Bronchial epithelial cell (primary cell): ENCODE measurements around the gene CFAP70. TPM values are rescaled to one million over a fixed set of nuclear protein-coding genes. Genes with fewer than 3 reads are reported as not detected.

Experiments used
- DNase-seq: peaks from one replicate; pipeline ENCODE4 v3.0.0-alpha.2; 2010; ENCODE audit warnings: low read depth
- FAIRE-seq: peaks from 2 replicates; lab custom pipeline; 2011; peaks lifted over from hg19 to GRCh38; lab: Jason Lieb, UNC
- H3K27me3 ChIP-seq: 2 replicates; pipeline ENCODE4 v1.5.1; 2011; ENCODE audit warnings: low read length; ENCODE audit not compliant: control insufficient read depth, insufficient read depth
- H3K36me3 ChIP-seq: 2 replicates; pipeline ENCODE4 v1.5.1; 2011; ENCODE audit warnings: low read length; ENCODE audit not compliant: control insufficient read depth, insufficient read depth
- H3K4me3 ChIP-seq: 2 replicates; pipeline ENCODE4 v1.5.1; 2011; ENCODE audit warnings: mild to moderate bottlenecking, low read depth, low read length, control low read depth
- CTCF ChIP-seq: IDR thresholded peaks from 2 replicates; pipeline ENCODE4 v1.5.1; 2011; ENCODE audit warnings: mild to moderate bottlenecking, moderate library complexity, low read length, control low read depth, inconsistent platforms; ENCODE audit not compliant: insufficient read depth, severe bottlenecking
- total RNA-seq: library from RNA; depleted of rRNA; stranded (reverse); fragments of >200 nt; gene quantifications from 2 replicates; pipeline ENCODE4 v1.2.1, GENCODE V29; 2014

CFAP70 gene
- total RNA-seq, 1 donor from 2014 or later = 0.79 TPM

GRCh38 chr10:73310475-73310874 is 48.2 kb downstream of the CFAP70 start:
- no peak for TF ChIP-seq CTCF
- DNase-seq (no peak), FAIRE-seq (no peak)
- H3K4me3 ChIP-seq = no peak overlapping the region
- no peaks in the 10 kb centered on the region for H3K27me3 ChIP-seq
- H3K36me3 ChIP-seq = no peaks in the 10 kb centered on the region

GRCh38 chr10:73307203-73307800 is 51.4 kb downstream of the CFAP70 start:
- DNase-seq = no peak
- no peaks in the 10 kb centered on the region for H3K27me3 ChIP-seq
- H3K36me3 ChIP-seq = no peaks in the 10 kb centered on the region
- FAIRE-seq = no peak
- H3K4me3 ChIP-seq = no peak overlapping the region
- no peak for TF ChIP-seq CTCF

GRCh38 chr10:73306171-73306708 is 52.4 kb downstream of the CFAP70 start:
- TF ChIP-seq CTCF = no peak
- Histone ChIP-seq H3K27me3 (no peaks in the 10 kb centered on the region), H3K36me3 (no peaks in the 10 kb centered on the region), H3K4me3 (no peak overlapping the region)
- DNase-seq (no peak), FAIRE-seq (no peak)

GRCh38 chr10:73296946-73297345 is 61.7 kb downstream of the CFAP70 start:
- Histone ChIP-seq H3K27me3 (peaks cover 2% of the 10 kb centered on the region), H3K36me3 (no peaks in the 10 kb centered on the region), H3K4me3 (no peak overlapping the region)
- no peak for TF ChIP-seq CTCF
- DNase-seq = no peak
- no peak for FAIRE-seq

GRCh38 chr10:73293461-73293860 is 65.2 kb downstream of the CFAP70 start:
- H3K27me3 ChIP-seq = peaks cover 2% of the 10 kb centered on the region
- no peak for TF ChIP-seq CTCF
- no peaks in the 10 kb centered on the region for H3K36me3 ChIP-seq
- FAIRE-seq (no peak), DNase-seq (no peak)
- H3K4me3 ChIP-seq = no peak overlapping the region

GRCh38 chr10:73289958-73290357 is 68.7 kb downstream of the CFAP70 start:
- Histone ChIP-seq H3K27me3 (no peaks in the 10 kb centered on the region), H3K4me3 (no peak overlapping the region), H3K36me3 (no peaks in the 10 kb centered on the region)
- TF ChIP-seq CTCF = no peak
- FAIRE-seq (no peak), DNase-seq (no peak)
